HepG2 (cell line): Measurements from ENCODE around the gene POLR3H. TPM values are rescaled to one million over a fixed set of nuclear protein-coding genes. Genes with fewer than 3 reads are reported as not detected.

ENCODE experiments used
- CHCHD3 ChIP-seq: sonication (generic); formaldehyde crosslinking; IDR thresholded peaks from 2 replicates; pipeline ENCODE4 v1.8.0; 2022; ENCODE audit warnings: mild to moderate bottlenecking, missing genetic modification reagents, moderate library complexity
- DMAP1 ChIP-seq: IDR thresholded peaks from 2 replicates; pipeline ENCODE4 v1.6.1; 2016
- ELK4 ChIP-seq: sonication (generic); formaldehyde crosslinking; IDR thresholded peaks from 2 replicates; pipeline ENCODE4 v1.9.0; 2021; ENCODE audit warnings: missing genetic modification reagents, borderline replicate concordance
- FUBP1 ChIP-seq: sonication (generic); formaldehyde crosslinking; IDR thresholded peaks from 2 replicates; pipeline ENCODE4 v1.5.1; 2020; ENCODE audit warnings: missing genetic modification reagents, mild to moderate bottlenecking, borderline replicate concordance
- MZF1 ChIP-seq: sonication (generic); formaldehyde crosslinking; IDR thresholded peaks from 2 replicates; pipeline ENCODE4 v1.8.1; 2023; ENCODE audit warnings: mild to moderate bottlenecking, missing genetic modification reagents, borderline replicate concordance
- NFIC ChIP-seq: IDR thresholded peaks from 2 replicates; pipeline ENCODE4 v1.6.1; 2012; ENCODE audit warnings: mild to moderate bottlenecking, low read length, inconsistent platforms
- PCBP2 ChIP-seq: fragments of 200-400 bp; formaldehyde crosslinking; optimal IDR thresholded peaks from 2 replicates; pipeline ENCODE3; 2018; ENCODE audit warnings: low read length, low read depth; ENCODE audit not compliant: poor library complexity, severe bottlenecking
- POLR2AphosphoS2 ChIP-seq: IDR thresholded peaks from 2 replicates; pipeline ENCODE4 v1.6.1; 2011; ENCODE audit warnings: low read depth, low read length, improper control_type of control experiment
- POLR2AphosphoS5 ChIP-seq: IDR thresholded peaks from 2 replicates; pipeline ENCODE4 v1.6.1; 2012; ENCODE audit warnings: low read depth, low read length
- REXO4 ChIP-seq: sonication (generic); formaldehyde crosslinking; IDR thresholded peaks from 2 replicates; pipeline ENCODE4 v1.8.0; 2022; ENCODE audit warnings: missing genetic modification reagents, mild to moderate bottlenecking, borderline replicate concordance
- SALL2 ChIP-seq: sonication (generic); formaldehyde crosslinking; IDR thresholded peaks from 2 replicates; pipeline ENCODE4 v1.8.1; 2023; ENCODE audit warnings: mild to moderate bottlenecking, missing genetic modification reagents, inconsistent platforms
- SNAPC5 ChIP-seq: sonication (generic); formaldehyde crosslinking; IDR thresholded peaks from 2 replicates; pipeline ENCODE4 v1.8.1; 2023; ENCODE audit warnings: mild to moderate bottlenecking, missing genetic modification reagents, borderline replicate concordance
- THAP7 ChIP-seq: sonication (generic); formaldehyde crosslinking; IDR thresholded peaks from 2 replicates; pipeline ENCODE4 v1.8.1; 2023; ENCODE audit warnings: mild to moderate bottlenecking, missing genetic modification reagents
- ZBTB2 ChIP-seq: sonication (generic); formaldehyde crosslinking; IDR thresholded peaks from 2 replicates; pipeline ENCODE4 v1.8.0; 2022; ENCODE audit warnings: low read depth, missing genetic modification reagents
- ZNF652 ChIP-seq: IDR thresholded peaks from 2 replicates; pipeline ENCODE4 v1.6.1; 2016; ENCODE audit warnings: low read depth, borderline replicate concordance
- polyA plus RNA-seq, 8 experiments: library from polyadenylated mRNA; depleted of rRNA in 3 of 8; stranded (reverse) in 7 of 8; unstranded in 1 of 8; fragments of >200 nt; fragmentation: Illumina TruSeq in 4 of 8; extraction: Trizol in 4 of 8; gene quantifications; 2 replicates each; pipeline versions ENCODE4 v1.2.1 to v1.2.3, GENCODE V29; 2011 to 2016; ENCODE audit warnings: low read depth in 4 of 8, missing spikeins in 1 of 8, mixed read lengths in 1 of 8; ENCODE audit not compliant: insufficient read depth in 1 of 8
- total RNA-seq, 5 experiments: library from RNA; depleted of rRNA; stranded (reverse); fragments of >200 nt; fragmentation: Illumina TruSeq; extraction: Trizol; gene quantifications; 2 replicates each; pipeline ENCODE4 v1.2.3, GENCODE V29; 2016; ENCODE audit warnings: low read depth in 1 of 5
- TF ChIP-seq, protein P1 (sequence below): sonication (generic); formaldehyde crosslinking; IDR thresholded peaks from 2 replicates; pipeline ENCODE4 v1.4.0; 2020; ENCODE audit warnings: mild to moderate bottlenecking, missing genetic modification reagents, borderline replicate concordance
- TF ChIP-seq, protein P2 (sequence below): sonication (generic); formaldehyde crosslinking; conservative IDR thresholded peaks from 2 replicates; pipeline ENCODE4 v1.8.0; 2022; ENCODE audit warnings: mild to moderate bottlenecking, moderate library complexity, missing genetic modification reagents
- TF ChIP-seq, protein P3 (sequence below): fragments of 450-650 bp; IDR thresholded peaks from 2 replicates; pipeline ENCODE4 v1.6.1; 2016

POLR3H gene
- total and polyA plus RNA-seq, 2 of the 13 experiments (the other 11 are each of a cell fraction or from before 2014, with no cell fraction given), result 10.3 to 28.6 TPM

DNA sequence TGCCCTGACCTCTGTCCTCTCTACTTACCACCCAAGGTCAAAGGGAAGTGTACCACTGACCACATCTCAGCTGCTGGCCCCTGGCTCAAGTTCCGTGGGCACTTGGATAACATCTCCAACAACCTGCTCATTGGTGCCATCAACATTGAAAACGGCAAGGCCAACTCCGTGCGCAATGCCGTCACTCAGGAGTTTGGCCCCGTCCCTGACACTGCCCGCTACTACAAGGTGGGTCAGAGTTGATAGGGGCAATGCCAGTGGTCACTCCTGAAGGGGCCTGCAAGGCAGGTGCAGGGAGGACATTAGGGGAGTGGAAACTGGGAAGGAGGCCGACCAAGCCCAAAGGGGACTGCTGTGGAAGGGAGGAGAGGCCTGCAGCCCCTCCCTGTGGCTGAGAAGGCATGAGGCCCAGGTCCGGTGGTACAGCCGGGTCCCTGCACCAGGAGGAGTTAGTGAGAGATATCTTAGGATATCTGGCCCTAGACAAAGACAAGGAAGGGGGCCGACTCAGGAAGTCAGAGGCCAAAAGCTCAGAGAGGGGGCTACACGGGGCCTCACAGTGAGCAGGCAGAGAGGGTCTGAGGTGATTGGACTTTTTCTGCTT, 17.9 kb downstream of the POLR3H start (continued):
- TF ChIP-seq THAP7 (CRISPR knock-in tag) (no peak), MZF1 (no peak), ELK4 (CRISPR knock-in tag) (no peak), DMAP1 (no peak), ZNF652 (CRISPR knock-in tag) (no peak), FUBP1 (no peak), POLR2AphosphoS5 (peak; percentile 34; the same call in 1 of the 2 replicates), CHCHD3 (CRISPR knock-in tag) (no peak), SALL2 (CRISPR knock-in tag) (no peak), NFIC (no peak), ZBTB2 (CRISPR knock-in tag) (no peak), PCBP2 (no peak), POLR2AphosphoS2 (peak; percentile 57; the same call in 1 of the 2 replicates), REXO4 (CRISPR knock-in tag) (no peak), SNAPC5 (CRISPR knock-in tag) (no peak)
- TF ChIP-seq, protein P1, sequence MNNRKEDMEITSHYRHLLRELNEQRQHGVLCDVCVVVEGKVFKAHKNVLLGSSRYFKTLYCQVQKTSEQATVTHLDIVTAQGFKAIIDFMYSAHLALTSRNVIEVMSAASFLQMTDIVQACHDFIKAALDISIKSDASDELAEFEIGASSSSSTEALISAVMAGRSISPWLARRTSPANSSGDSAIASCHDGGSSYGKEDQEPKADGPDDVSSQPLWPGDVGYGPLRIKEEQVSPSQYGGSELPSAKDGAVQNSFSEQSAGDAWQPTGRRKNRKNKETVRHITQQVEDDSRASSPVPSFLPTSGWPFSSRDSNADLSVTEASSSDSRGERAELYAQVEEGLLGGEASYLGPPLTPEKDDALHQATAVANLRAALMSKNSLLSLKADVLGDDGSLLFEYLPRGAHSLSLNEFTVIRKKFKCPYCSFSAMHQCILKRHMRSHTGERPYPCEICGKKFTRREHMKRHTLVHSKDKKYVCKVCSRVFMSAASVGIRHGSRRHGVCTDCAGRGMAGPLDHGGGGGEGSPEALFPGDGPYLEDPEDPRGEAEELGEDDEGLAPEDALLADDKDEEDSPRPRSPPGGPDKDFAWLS (CRISPR knock-in tag), result no peak
- TF ChIP-seq, protein P2, sequence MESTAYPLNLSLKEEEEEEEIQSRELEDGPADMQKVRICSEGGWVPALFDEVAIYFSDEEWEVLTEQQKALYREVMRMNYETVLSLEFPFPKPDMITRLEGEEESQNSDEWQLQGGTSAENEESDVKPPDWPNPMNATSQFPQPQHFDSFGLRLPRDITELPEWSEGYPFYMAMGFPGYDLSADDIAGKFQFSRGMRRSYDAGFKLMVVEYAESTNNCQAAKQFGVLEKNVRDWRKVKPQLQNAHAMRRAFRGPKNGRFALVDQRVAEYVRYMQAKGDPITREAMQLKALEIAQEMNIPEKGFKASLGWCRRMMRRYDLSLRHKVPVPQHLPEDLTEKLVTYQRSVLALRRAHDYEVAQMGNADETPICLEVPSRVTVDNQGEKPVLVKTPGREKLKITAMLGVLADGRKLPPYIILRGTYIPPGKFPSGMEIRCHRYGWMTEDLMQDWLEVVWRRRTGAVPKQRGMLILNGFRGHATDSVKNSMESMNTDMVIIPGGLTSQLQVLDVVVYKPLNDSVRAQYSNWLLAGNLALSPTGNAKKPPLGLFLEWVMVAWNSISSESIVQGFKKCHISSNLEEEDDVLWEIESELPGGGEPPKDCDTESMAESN, result no peak
- TF ChIP-seq, protein P3, sequence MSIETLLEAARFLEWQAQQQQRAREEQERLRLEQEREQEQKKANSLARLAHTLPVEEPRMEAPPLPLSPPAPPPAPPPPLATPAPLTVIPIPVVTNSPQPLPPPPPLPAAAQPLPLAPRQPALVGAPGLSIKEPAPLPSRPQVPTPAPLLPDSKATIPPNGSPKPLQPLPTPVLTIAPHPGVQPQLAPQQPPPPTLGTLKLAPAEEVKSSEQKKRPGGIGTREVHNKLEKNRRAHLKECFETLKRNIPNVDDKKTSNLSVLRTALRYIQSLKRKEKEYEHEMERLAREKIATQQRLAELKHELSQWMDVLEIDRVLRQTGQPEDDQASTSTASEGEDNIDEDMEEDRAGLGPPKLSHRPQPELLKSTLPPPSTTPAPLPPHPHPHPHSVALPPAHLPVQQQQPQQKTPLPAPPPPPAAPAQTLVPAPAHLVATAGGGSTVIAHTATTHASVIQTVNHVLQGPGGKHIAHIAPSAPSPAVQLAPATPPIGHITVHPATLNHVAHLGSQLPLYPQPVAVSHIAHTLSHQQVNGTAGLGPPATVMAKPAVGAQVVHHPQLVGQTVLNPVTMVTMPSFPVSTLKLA, result no peak
